GM23248 (cell line): ENCODE measurements around the gene CENPP.

Source experiments
- EZH2 ChIP-seq: fragments of 200-600 bp; sonication (generic); IDR thresholded peaks from 2 replicates; pipeline ENCODE4 v1.6.1; 2018; ENCODE audit warnings: antibody characterized with exemption, mild to moderate bottlenecking; ENCODE audit not compliant: insufficient read depth, poor library complexity, severe bottlenecking
- EZH2phosphoT487 ChIP-seq: fragments of 200-600 bp; sonication (generic); IDR thresholded peaks from 2 replicates; pipeline ENCODE4 v1.6.1; 2018; ENCODE audit warnings: antibody characterized with exemption, moderate library complexity, mild to moderate bottlenecking, low read depth; ENCODE audit not compliant: insufficient read depth

DNA sequence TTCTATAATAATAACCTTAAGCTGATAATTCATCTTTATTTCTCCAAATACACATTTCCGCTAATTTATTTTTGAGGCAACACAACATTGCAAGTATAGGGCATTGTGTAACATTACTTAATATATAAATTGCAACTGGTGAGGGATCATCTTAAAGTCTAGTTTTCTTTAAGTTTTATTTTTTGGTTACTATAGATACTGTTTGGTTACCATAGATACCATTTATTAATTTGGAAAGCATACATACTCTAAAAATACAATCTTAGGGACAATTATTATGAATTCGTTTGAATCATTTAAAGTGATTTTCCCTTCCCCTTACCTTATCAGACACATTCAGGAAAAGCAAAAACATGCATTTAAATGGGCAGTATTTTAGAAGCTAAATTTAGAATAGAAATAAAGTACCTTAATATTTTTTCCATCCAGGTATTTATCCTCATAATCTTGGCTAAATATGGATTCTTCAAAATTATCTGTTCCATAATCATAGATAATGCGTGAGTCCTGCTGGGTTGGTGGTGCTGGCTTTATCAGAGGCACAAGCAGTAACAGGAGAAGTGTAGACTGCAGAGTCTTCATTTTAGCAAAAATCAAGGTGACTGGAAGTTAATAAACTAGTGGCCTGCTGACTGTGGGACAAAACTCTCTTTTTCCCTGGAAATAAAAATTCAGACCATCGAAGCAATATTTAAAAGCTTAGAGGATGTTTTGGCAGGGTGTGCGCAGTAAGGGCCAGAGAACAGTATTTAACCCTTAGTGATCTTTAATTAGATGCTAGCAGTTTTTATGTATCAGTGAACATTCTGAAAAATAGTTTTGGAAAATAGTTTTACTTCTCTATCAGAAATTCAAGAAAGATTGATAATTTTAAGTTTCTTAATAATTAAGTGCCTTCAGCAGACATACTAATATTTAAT, 77.3 kb downstream of the CENPP start:
- TF ChIP-seq EZH2 (no peak), EZH2phosphoT487 (no peak)
